WERI-Rb-1 (cell line): ENCODE data around the gene OSBPL10.

Source experiments
- DNase-seq: peaks from one replicate; pipeline ENCODE4 v3.0.0-alpha.2; 2020
- H3K27ac ChIP-seq: fragments of 250-450 bp; sonication (Bioruptor Pico); 2 replicates; pipeline ENCODE4 v1.5.1; 2020; ENCODE audit warnings: mild to moderate bottlenecking, moderate library complexity
- H3K27me3 ChIP-seq: fragments of 250-450 bp; sonication (Bioruptor Pico); 2 replicates; pipeline ENCODE4 v1.5.1; 2021; ENCODE audit warnings: mild to moderate bottlenecking, low read depth, moderate library complexity; ENCODE audit not compliant: insufficient read depth, severe bottlenecking
- H3K36me3 ChIP-seq: fragments of 250-450 bp; sonication (Bioruptor Pico); 2 replicates; pipeline ENCODE4 v1.5.1; 2020; ENCODE audit warnings: mild to moderate bottlenecking, moderate library complexity
- H3K4me3 ChIP-seq: 2 replicates; pipeline ENCODE4 v1.5.1; 2011; ENCODE audit warnings: low read depth, mild to moderate bottlenecking, control low read depth, low read length
- H3K9me3 ChIP-seq: fragments of 250-450 bp; sonication (Bioruptor Pico); 2 replicates; pipeline ENCODE4 v1.5.1; 2021; ENCODE audit warnings: mild to moderate bottlenecking, moderate library complexity; ENCODE audit not compliant: severe bottlenecking
- TF ChIP-seq, protein P1 (sequence below): IDR thresholded peaks from 2 replicates; pipeline ENCODE4 v1.5.1; 2011; ENCODE audit warnings: low read depth, mild to moderate bottlenecking, control low read depth, inconsistent platforms, low read length

The OSBPL10 gene

DNA sequence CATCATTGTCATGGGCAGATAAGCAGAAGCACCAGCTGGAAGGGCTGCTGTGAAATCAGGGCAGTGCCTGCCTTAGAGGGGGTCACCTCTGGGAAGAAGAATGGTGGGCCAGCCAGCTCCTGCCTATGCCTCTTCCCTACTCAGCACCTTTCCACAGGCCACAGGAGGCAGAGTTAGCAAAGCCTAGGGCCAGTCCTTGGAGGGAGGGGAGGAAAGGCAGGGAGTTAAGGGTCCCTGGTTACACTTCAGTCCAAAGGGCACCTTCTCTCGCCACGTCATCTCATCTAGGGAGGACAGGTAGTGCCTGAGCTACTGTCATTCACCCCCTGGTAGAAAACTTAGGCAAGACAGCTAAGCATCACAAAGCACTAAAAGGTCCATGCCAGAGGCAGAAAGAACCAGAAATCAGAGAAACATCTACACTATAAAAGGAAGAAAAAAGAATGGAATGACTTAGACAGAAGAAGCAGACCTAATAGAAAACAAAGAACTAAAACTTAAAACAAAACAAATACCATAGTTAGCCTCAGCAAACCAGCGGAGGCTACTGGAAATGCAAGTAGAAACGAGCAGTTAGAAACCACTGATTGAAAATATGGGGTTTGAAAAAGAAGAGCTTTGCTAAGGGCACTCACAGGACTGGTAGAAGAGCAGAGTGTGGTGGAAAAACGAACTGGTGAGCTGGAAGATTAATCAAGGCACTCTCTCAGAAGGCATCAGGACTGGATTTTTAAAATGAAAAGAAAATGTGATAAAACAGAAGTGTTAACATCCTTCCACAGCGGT is 84.2 kb downstream of the OSBPL10 start:
- TF ChIP-seq, protein P1, sequence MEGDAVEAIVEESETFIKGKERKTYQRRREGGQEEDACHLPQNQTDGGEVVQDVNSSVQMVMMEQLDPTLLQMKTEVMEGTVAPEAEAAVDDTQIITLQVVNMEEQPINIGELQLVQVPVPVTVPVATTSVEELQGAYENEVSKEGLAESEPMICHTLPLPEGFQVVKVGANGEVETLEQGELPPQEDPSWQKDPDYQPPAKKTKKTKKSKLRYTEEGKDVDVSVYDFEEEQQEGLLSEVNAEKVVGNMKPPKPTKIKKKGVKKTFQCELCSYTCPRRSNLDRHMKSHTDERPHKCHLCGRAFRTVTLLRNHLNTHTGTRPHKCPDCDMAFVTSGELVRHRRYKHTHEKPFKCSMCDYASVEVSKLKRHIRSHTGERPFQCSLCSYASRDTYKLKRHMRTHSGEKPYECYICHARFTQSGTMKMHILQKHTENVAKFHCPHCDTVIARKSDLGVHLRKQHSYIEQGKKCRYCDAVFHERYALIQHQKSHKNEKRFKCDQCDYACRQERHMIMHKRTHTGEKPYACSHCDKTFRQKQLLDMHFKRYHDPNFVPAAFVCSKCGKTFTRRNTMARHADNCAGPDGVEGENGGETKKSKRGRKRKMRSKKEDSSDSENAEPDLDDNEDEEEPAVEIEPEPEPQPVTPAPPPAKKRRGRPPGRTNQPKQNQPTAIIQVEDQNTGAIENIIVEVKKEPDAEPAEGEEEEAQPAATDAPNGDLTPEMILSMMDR = no peak
- H3K27ac ChIP-seq = no peak overlapping the region

DNA sequence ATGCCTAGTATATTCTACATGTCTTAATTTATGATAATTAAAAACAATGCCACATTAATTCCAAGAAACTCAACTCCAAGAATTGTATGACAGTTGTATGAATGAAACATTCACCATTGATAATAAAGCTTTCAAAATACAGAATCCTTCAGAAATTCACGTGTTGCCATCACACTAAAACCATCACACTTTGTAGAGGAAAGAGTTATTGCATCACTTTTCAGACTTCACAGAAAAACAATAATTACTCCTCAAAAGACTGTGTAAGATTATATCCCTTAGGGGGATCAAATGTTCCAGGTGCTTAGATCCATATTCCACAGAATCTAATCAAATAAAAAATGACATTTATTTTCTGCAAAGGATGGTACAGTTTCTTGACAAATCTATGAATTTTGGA is 85.0 kb downstream of the OSBPL10 start:
- no peaks in the 10 kb centered on the region for H3K36me3 ChIP-seq
- no peaks in the 10 kb centered on the region for H3K9me3 ChIP-seq
- no peak overlapping the region for H3K27ac ChIP-seq
- no peak overlapping the region for H3K4me3 ChIP-seq
- no peak for DNase-seq
- TF ChIP-seq, protein P1 = no peak
- no peaks in the 10 kb centered on the region for H3K27me3 ChIP-seq

More for the DNA sequence above, 84.2 kb downstream of the OSBPL10 start:
- Histone ChIP-seq H3K36me3 (no peaks in the 10 kb centered on the region), H3K4me3 (no peak overlapping the region), H3K9me3 (no peaks in the 10 kb centered on the region), H3K27me3 (no peaks in the 10 kb centered on the region)
- DNase-seq = no peak

DNA sequence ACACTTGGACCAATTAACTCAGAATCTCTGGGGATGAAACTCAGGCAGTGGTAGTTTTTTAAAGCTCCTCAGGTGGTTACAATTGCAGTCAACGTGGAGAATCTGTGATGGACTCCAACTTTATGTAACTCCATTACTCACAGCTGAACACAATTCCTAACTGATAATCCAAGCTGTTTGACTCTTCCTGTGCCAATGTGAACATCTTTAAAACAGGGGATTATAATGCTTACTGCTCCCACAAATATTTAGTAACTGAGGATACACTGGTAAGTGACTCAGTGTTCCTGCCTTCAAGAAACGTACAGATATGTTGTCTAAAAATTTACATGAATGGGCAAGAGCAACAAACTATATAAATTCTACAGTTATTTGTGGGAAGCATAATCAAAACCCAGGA is 85.6 kb downstream of the OSBPL10 start:
- H3K4me3 ChIP-seq = no peak overlapping the region
- no peaks in the 10 kb centered on the region for H3K27me3 ChIP-seq
- TF ChIP-seq, protein P1 = no peak
- no peak for DNase-seq
- H3K9me3 ChIP-seq = no peaks in the 10 kb centered on the region
- no peaks in the 10 kb centered on the region for H3K36me3 ChIP-seq
- H3K27ac ChIP-seq = no peak overlapping the region

DNA sequence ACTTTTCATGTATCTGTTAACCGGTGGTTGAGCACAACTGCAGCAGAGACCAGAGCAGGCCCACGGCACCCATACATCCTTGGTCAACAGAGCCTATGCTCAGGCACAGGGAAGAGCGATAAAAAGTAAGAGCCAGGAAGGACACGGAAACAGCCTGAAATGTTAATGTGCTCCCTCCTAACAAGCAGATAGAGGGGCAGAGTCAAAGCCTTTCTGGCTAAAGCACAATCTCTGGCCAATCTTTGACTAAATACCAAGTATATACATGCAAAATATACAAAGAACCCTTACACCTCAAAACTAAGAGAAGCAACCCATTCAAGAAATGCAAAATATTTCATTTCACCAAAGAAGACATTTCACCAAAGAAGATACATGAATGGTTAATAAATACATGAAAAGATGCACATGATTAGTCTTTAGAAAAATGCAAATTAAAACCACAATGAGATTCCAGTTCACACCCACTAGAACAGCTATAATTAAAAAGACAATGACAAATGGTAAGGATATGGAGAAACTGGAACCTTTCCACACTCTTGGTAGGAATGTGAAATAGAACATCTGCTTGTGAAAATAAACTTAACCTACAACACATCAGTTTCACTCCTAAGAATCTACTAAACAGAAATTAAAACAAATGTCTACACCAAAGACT is 88.0 kb downstream of the OSBPL10 start:
- H3K4me3 ChIP-seq = no peak overlapping the region
- TF ChIP-seq, protein P1 = no peak
- no peak for DNase-seq
- H3K36me3 ChIP-seq = no peaks in the 10 kb centered on the region
- H3K9me3 ChIP-seq = no peaks in the 10 kb centered on the region
- H3K27ac ChIP-seq = no peak overlapping the region
- no peaks in the 10 kb centered on the region for H3K27me3 ChIP-seq

DNA sequence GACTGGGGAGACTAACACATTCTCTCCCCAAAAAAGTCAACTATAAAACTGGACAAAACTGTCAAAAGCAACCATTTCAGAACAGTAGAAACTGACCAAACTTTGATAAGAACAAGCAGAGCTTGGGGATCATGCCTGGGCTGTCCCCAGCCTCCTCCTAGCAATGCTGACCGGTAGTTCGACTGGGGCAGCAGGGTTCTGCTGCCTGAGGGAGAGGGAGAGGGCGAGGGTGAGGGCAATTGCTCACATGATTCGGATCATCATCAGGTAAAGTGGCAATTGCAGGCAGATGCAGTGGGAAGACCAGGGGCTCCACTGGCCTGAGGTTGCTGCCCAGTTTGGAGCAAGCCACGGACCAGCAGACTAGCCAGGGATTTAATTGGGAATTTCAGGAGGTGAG is 88.6 kb downstream of the OSBPL10 start:
- Histone ChIP-seq H3K36me3 (no peaks in the 10 kb centered on the region), H3K9me3 (no peaks in the 10 kb centered on the region), H3K27ac (no peak overlapping the region), H3K27me3 (no peaks in the 10 kb centered on the region), H3K4me3 (no peak overlapping the region)
- DNase-seq = no peak
- TF ChIP-seq, protein P1 = no peak
